H1 (cell line): ENCODE data around the gene SLC26A11. TPM values are rescaled to one million over a fixed set of nuclear protein-coding genes. Genes with fewer than 3 reads are reported as not detected.

ENCODE experiments used
- CTCF ChIA-PET: fragments of 300-600 bp; sonication (Branson Sonifier 250); formaldehyde crosslinking; loops from one replicate; lab custom pipeline; 2021; ENCODE audit not compliant: partially characterized antibody; lab: Charles Lee
- POLR2A ChIA-PET: fragments of 300-600 bp; sonication (Branson Sonifier 250); formaldehyde crosslinking; loops from one replicate; lab custom pipeline; 2021; ENCODE audit warnings: inconsistent platforms; ENCODE audit not compliant: partially characterized antibody; lab: Charles Lee
- DNase-seq, 2 experiments: peaks; one replicate each; pipeline versions ENCODE4 v3.0.0 to v3.0.0-alpha.2; 2010 to 2022; ENCODE audit warnings: low spot score in 2 of 2, low read depth in 1 of 2, mixed read lengths in 1 of 2
- FAIRE-seq: peaks from 2 replicates; lab custom pipeline; 2011; peaks lifted over from hg19 to GRCh38; lab: Jason Lieb, UNC
- H2AFZ ChIP-seq: 2 replicates; pipeline ENCODE4 v1.8.1; 2012; ENCODE audit warnings: low read length, inconsistent platforms
- H2AK5ac ChIP-seq: 2 replicates; pipeline ENCODE4 v1.6.1; 2013; ENCODE audit warnings: low read depth, low read length
- H2BK120ac ChIP-seq: replicated peaks from 2 replicates; pipeline ENCODE3; 2013; ENCODE audit warnings: low read depth, low read length, inconsistent platforms
- H2BK12ac ChIP-seq: 2 replicates; pipeline ENCODE4 v1.6.1; 2013; ENCODE audit warnings: low read depth, low read length
- H2BK15ac ChIP-seq: 2 replicates; pipeline ENCODE4 v1.6.1; 2013; ENCODE audit warnings: low read length
- H2BK20ac ChIP-seq: 2 replicates; pipeline ENCODE4 v1.6.1; 2013; ENCODE audit warnings: low read length
- H2BK5ac ChIP-seq: 2 replicates; pipeline ENCODE4 v1.6.1; 2013; ENCODE audit warnings: low read depth, low read length
- H3K14ac ChIP-seq: 2 replicates; pipeline ENCODE4 v1.6.1; 2013; ENCODE audit warnings: inconsistent platforms; ENCODE audit not compliant: insufficient read length
- H3K18ac ChIP-seq: 2 replicates; pipeline ENCODE4 v1.6.1; 2013; ENCODE audit warnings: low read length; ENCODE audit errors: extremely low read depth
- H3K23ac ChIP-seq: 2 replicates; pipeline ENCODE4 v1.6.1; 2013; ENCODE audit warnings: inconsistent platforms; ENCODE audit not compliant: insufficient read length
- H3K23me2 ChIP-seq: 2 replicates; pipeline ENCODE4 v1.6.1; 2013; ENCODE audit warnings: low read depth, low read length
- H3K27ac ChIP-seq: 2 replicates; pipeline ENCODE4 v1.6.1; 2011; ENCODE audit warnings: low read depth, low read length, inconsistent platforms
- H3K27me3 ChIP-seq, 4 experiments: replicated peaks in 1 of 4; 1 replicate in 1 of 4; 2 replicates in 3 of 4; pipeline versions ENCODE4 v1.6.1 to v1.8.1; 2011 to 2013; ENCODE audit warnings: low read length in 3 of 4, mild to moderate bottlenecking in 3 of 4, inconsistent platforms in 2 of 4, mixed read lengths in 2 of 4, moderate library complexity in 1 of 4; ENCODE audit not compliant: control insufficient read depth in 3 of 4, insufficient read depth in 3 of 4; ENCODE audit errors: extremely low read depth in 1 of 4
- H3K36me3 ChIP-seq, 4 experiments: 2 replicates each; pipeline versions ENCODE4 v1.6.1 to v1.8.1; 2011 to 2013; ENCODE audit warnings: mild to moderate bottlenecking in 4 of 4, low read length in 3 of 4, moderate library complexity in 2 of 4, control low read depth in 1 of 4, inconsistent platforms in 1 of 4; ENCODE audit not compliant: insufficient read depth in 4 of 4, control insufficient read depth in 2 of 4
- H3K4ac ChIP-seq: replicated peaks from 2 replicates; pipeline ENCODE3; 2013; ENCODE audit warnings: low read length, low read depth, mixed read lengths, inconsistent platforms; ENCODE audit not compliant: insufficient read length
- H3K4me1 ChIP-seq, 4 experiments: replicated peaks in 1 of 4; 1 replicate in 1 of 4; 2 replicates in 3 of 4; pipeline versions ENCODE4 v1.6.1 to v1.8.1; 2011 to 2013; ENCODE audit warnings: low read length in 3 of 4, inconsistent platforms in 2 of 4, mixed read lengths in 1 of 4; ENCODE audit not compliant: insufficient read depth in 4 of 4, control insufficient read depth in 3 of 4
- H3K4me2 ChIP-seq, 2 experiments: 2 replicates each; pipeline versions ENCODE4 v1.6.1 to v1.8.1; 2011 to 2013; ENCODE audit warnings: low read depth in 2 of 2, low read length in 2 of 2, control low read depth in 1 of 2, inconsistent platforms in 1 of 2, mild to moderate bottlenecking in 1 of 2; ENCODE audit not compliant: insufficient read depth in 1 of 2
- H3K4me3 ChIP-seq, 4 experiments: fragments of 200-600, 300-600 bp in 1 of 4; sonication (generic), shearing (Covaris generic), sonication (Bioruptor Twin) in 1 of 4; 2 replicates each; pipeline versions ENCODE4 v1.5.1 to v1.8.1; 2011 to 2016; ENCODE audit warnings: low read length in 4 of 4, low read depth in 3 of 4, control low read depth in 2 of 4, inconsistent platforms in 2 of 4, mild to moderate bottlenecking in 2 of 4, mixed read lengths in 1 of 4, moderate library complexity in 1 of 4; ENCODE audit not compliant: insufficient read depth in 2 of 4; ENCODE audit errors: extremely low read depth in 1 of 4
- H3K56ac ChIP-seq: replicated peaks from 2 replicates; pipeline ENCODE3; 2013; ENCODE audit warnings: low read depth, mild to moderate bottlenecking, mixed read lengths, low read length, inconsistent platforms; ENCODE audit not compliant: insufficient read length
- H3K79me1 ChIP-seq: 2 replicates; pipeline ENCODE4 v1.6.1; 2013; ENCODE audit warnings: low read depth, low read length, control low read depth
- H3K79me2 ChIP-seq, 2 experiments: 2 replicates each; pipeline versions ENCODE4 v1.6.1 to v1.8.1; 2012 to 2013; ENCODE audit warnings: low read length in 2 of 2, mild to moderate bottlenecking in 2 of 2, inconsistent platforms in 1 of 2; ENCODE audit not compliant: insufficient read depth in 2 of 2, control insufficient read depth in 1 of 2
- H3K9ac ChIP-seq, 4 experiments: replicated peaks in 1 of 4; 1 replicate in 1 of 4; 2 replicates in 3 of 4; pipeline versions ENCODE4 v1.6.1 to v1.8.1; 2011 to 2013; ENCODE audit warnings: low read depth in 3 of 4, low read length in 3 of 4, control low read depth in 2 of 4, mild to moderate bottlenecking in 2 of 4, moderate library complexity in 2 of 4, inconsistent platforms in 1 of 4; ENCODE audit errors: extremely low read depth in 1 of 4
- H3K9me3 ChIP-seq, 2 experiments: 2 replicates each; pipeline versions ENCODE4 v1.6.1 to v1.8.1; 2012 to 2013; ENCODE audit warnings: mild to moderate bottlenecking in 2 of 2, moderate library complexity in 2 of 2, control low read depth in 1 of 2, inconsistent platforms in 1 of 2, low read depth in 1 of 2, low read length in 1 of 2, mixed read lengths in 1 of 2; ENCODE audit not compliant: insufficient read depth in 2 of 2
- H4K20me1 ChIP-seq, 2 experiments: replicated peaks in 1 of 2; 2 replicates each; pipeline versions ENCODE3 to v1.8.1; 2011 to 2013; ENCODE audit warnings: inconsistent platforms in 2 of 2, low read length in 2 of 2, mild to moderate bottlenecking in 1 of 2; ENCODE audit not compliant: insufficient read depth in 2 of 2, control insufficient read depth in 1 of 2
- H4K5ac ChIP-seq: 2 replicates; pipeline ENCODE4 v1.6.1; 2013; ENCODE audit warnings: low read length, low read depth, mixed read lengths, inconsistent platforms; ENCODE audit not compliant: insufficient read length
- H4K8ac ChIP-seq: 2 replicates; pipeline ENCODE4 v1.8.0; 2013; ENCODE audit warnings: mild to moderate bottlenecking, moderate library complexity, low read length, inconsistent platforms; ENCODE audit not compliant: insufficient read depth; ENCODE audit errors: extremely low read depth
- H4K91ac ChIP-seq: replicated peaks from 2 replicates; pipeline ENCODE3; 2013; ENCODE audit warnings: low read length, mixed read lengths, inconsistent platforms; ENCODE audit not compliant: insufficient read length
- ASH2L ChIP-seq: fragments of 200-600, 300-600 bp; sonication (generic); IDR thresholded peaks from one replicate; pipeline ENCODE4 v1.7.1; 2017; ENCODE audit warnings: low read length
- CTCF ChIP-seq, 3 experiments: IDR thresholded peaks; 1 replicate in 2 of 3; 2 replicates in 1 of 3; pipeline versions ENCODE4 v1.5.1 to v1.6.1; 2011; ENCODE audit warnings: low read length in 3 of 3, mild to moderate bottlenecking in 3 of 3, inconsistent platforms in 2 of 3, low read depth in 1 of 3, moderate library complexity in 1 of 3; ENCODE audit not compliant: insufficient read depth in 1 of 3; ENCODE audit errors: control extremely low read depth in 1 of 3
- WGBS, 2 experiments: shearing (Covaris generic) in 1 of 2; methylation state at CpG; one replicate each; pipeline versions ENCODE4 v1.1.6 to v1.1.7; 2013 to 2015; ENCODE audit warnings: low lambda C conversion rate in 2 of 2, mixed read lengths in 2 of 2, inconsistent platforms in 1 of 2, low coverage in 1 of 2, missing lambda C conversion rate in 1 of 2; ENCODE audit not compliant: insufficient replicate concordance in 2 of 2, insufficient coverage in 1 of 2, insufficient read length in 1 of 2; ENCODE audit errors: extremely low coverage in 1 of 2, missing lambda C conversion rate in 1 of 2; 5-methylcytosine and 5-hydroxymethylcytosine counted together
- polyA plus RNA-seq, 7 experiments: library from polyadenylated mRNA; depleted of rRNA in 3 of 7; stranded (reverse) in 5 of 7; unstranded in 2 of 7; fragments of >200 nt in 5 of 7; fragments of 200-250 nt in 2 of 7; gene quantifications; 1 replicate in 5 of 7; 2 replicates in 1 of 7; 4 replicates in 1 of 7; pipeline versions ENCODE4 v1.2.1 to v1.2.3, GENCODE V29; 2011 to 2013; ENCODE audit warnings: missing spikeins in 2 of 7, mixed read lengths in 2 of 7
- total RNA-seq: library from RNA; stranded (reverse); fragmentation: NEBNext Ultra II Directional; extraction: Animal tissue kit (Norgen Biotek cat#: 25700); gene quantifications from 2 replicates; pipeline ENCODE4 v1.2.1, GENCODE V29; 2021

SLC26A11 gene
- total and polyA plus RNA-seq, 2 of the 8 experiments (the other 6 are each of a cell fraction or from before 2014, with no cell fraction given), result 15.5 to 25.9 TPM

- H3K27ac ChIP-seq, result no peak overlapping the region
- H2BK120ac ChIP-seq, result no peak overlapping the region
- H2AK5ac ChIP-seq, result no peak overlapping the region
- DNase-seq, result no peak
- H3K79me1 ChIP-seq, result no peaks in the 10 kb centered on the region
- no peak overlapping the region for H3K4ac ChIP-seq
- no peaks in the 10 kb centered on the region for H3K4me1 ChIP-seq
- H3K27me3 ChIP-seq, result no peaks in the 10 kb centered on the region; a peak in 1 of 7 replicates
- no peak overlapping the region for H2AFZ ChIP-seq
- H3K9ac ChIP-seq, result no peak overlapping the region
- no peak for TF ChIP-seq CTCF (IDR thresholded peaks at IDR 0.05; ENCODE audit: control extremely low read depth in 1 of 3, insufficient read depth in 1 of 3, low read depth in 1 of 3, low read length in 3 of 3)
- TF ChIP-seq ASH2L, result no peak
- TF ChIP-seq, all 59 proteins: peak for 0
- Histone ChIP-seq H3K79me2 (no peaks in the 10 kb centered on the region), H3K18ac (no peak overlapping the region), H2BK12ac (no peak overlapping the region), H4K8ac (no peak overlapping the region), H4K20me1 (peaks cover 0 to 5% of the 10 kb centered on the region in 2 experiments), H4K5ac (no peak overlapping the region), H3K14ac (no peak overlapping the region), H2BK20ac (no peak overlapping the region), H2BK5ac (no peak overlapping the region), H3K23me2 (no peaks in the 10 kb centered on the region), H2BK15ac (no peak overlapping the region), H3K56ac (no peak overlapping the region), H3K4me3 (no peak overlapping the region), H3K4me2 (no peak overlapping the region), H4K91ac (no peak overlapping the region), H3K36me3 (peaks cover 9 to 58% (median 39%) of the 10 kb centered on the region in 4 experiments), H3K9me3 (no peaks in the 10 kb centered on the region), H3K23ac (no peak overlapping the region)
- ChIA-PET CTCF (interaction anchor here (0.7 to 1.6 kb wide), 4 partner anchors 8 to 100 kb away, joined by 3 to 6 read pairs (median 4); no protein-coding TSS in a partner anchor), POLR2A (interaction anchor here (0.8 to 1.6 kb wide), 2 partner anchors 10 to 15 kb away, joined by 3 read pairs; no protein-coding TSS in a partner anchor)
- 94% methylated on average over 6 of the region's 6 CpGs; no CpG with 5 or more reads in 1 of the 2 experiments for WGBS, 2 experiments
- no peak for FAIRE-seq
These were observed 75.3 kb downstream of the SLC26A11 start for GRCh38 chr17:80295559-80295958.
